HG02678 (cell line): ENCODE data around the gene EYS.
"Not testable (repeated sequence)": the region's sequence is repeated elsewhere in the genome, so short reads cannot be mapped to it uniquely, and the experiment has no call there.

Source experiments
- ATAC-seq: cut with Tn5 transposase; IDR thresholded peaks from one replicate; pipeline ENCODE4 v1.9.1; 2021; ENCODE audit warnings: mild to moderate bottlenecking, moderate library complexity; ENCODE audit not compliant: unreplicated experiment

Gene EYS

DNA sequence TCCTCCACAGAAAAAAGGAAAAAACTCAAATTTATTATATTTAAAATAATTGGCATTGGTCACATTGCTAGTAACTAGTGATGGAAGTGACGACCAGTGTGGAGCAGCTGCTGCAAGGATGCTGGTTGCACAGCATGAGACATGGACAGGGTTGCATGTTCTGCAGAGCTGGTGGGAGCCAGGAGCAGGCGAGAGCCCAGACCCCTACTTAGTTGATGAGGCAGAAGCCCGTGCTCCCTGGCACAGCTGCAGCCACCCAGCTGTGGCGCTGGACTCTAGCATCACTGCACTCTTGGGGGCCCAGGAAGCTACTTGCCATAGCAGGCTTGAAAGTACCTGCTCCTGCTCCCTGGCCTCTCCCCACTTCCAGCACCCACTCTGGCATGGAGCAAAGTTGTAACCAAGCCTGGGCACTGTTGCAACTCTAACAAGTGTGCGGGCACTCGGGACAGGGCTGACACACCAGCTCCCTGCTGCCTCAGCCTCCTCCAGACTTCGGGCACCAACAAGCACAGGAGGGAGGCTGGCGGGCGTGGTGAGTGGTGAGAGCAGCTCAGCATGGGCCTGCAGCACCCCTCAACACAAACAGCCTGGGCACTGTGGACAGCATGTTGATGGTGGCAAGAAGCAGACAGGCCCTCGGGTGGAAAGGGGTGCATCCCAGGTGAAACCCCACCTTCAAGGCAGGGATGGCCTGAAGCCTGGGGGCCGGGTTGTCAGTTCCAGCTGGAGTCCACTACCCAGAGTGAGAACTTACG, 69.6 kb downstream of the EYS start:
- no peak for ATAC-seq

DNA sequence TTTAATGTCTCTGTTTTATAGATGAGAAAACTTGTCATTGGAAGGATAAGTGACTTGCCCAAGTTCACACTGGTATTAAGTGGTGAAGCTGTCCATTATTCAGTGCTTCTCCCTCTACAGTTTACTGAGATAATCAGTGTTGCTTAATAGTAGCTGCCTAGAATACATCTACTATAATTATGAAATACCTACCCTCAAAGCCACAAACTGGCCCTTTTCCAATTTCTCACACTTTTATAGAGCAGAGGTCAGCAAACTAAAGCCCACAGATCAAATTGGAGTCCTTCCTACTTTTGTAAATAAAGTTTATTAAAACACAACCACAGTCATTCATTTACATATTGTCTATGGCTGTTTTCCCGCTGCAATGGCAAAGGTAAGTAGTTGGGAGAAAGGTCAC, 73.5 kb downstream of the EYS start:
- ATAC-seq: no peak

DNA sequence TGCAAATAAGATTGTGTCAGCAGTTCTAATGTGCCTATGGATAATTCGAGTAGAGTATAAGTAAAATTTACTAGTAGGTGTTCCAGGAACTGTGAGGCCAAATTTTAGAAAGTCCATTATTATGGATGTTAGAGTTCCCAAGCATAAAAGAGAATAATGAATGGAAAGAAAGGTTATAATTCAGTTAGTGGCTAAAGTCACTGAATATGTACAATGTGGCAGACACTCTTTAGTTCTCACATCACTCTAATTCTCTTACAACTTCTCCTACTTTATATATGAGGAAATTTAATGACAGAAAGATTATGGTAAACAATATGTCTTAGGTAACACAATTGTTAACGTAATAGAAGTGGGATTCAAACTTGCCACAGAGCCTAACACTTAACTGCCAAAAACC, 75.3 kb downstream of the EYS start:
- no peak for ATAC-seq

DNA sequence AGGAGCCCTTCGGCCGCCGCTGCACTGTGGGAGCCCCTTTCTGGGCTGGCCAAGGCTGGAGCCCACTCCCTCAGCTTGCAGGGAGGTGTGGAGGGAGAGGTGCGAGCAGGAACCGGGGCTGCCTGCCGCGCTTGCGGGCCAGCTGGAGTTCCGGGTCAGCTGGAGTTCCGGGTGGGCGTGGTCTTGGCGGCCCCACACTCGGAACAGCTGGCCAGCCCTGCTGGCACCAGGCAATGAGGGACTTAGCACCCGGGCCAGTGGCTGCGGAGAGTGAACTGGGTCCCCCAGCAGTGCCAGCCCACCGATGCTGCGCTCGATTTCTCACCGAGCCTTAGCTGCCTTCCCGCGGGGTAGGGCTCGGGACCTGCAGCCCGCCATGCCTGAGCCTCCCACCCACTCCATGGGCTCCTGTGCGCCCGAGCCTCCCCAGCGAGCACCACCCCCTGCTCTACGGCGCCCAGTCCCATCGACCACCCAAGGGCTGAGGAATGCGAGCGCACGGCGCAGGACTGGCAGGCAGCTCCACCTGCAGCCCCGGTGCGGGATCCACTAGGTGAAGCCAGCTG, 79.5 kb downstream of the EYS start:
- ATAC-seq: not testable (repeated sequence)

DNA sequence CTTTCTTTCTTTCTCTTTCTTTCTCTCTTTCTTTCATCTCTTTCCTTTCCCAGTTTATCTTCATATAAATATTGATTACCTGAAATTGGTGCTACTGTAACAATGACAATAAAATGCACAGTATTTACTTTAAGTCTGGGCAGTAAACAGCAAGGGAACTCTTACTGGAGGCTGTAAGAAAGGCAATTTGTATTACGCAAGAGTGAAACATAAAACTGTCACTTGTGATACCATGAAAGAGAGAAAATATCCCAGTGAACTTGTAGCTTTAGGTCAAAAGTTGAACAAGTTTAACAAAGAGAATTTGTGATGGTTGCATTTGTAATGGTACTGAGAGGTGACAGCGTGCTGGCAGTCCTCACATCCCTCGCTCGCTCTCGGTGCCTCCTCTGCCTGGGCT, 80.0 kb downstream of the EYS start:
- ATAC-seq: no peak

DNA sequence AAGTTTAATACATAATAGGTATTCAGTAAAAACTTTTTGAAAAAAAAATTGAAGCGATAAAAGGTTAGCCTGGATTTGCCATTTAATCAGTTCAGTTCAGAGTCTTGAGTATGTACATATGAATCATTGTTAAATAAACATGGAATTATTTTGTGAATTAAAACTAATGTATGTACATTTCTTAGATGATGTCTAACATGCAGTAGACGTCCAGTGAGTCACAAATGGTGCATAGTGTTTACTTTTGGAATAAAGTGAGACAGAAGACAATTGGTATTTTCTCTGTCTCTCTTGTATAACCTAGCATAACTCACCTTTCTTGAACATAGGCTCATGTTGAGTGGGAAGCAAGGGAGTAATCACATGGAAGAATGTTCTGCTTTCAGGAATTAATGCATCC, 83.5 kb downstream of the EYS start:
- ATAC-seq: no peak

DNA sequence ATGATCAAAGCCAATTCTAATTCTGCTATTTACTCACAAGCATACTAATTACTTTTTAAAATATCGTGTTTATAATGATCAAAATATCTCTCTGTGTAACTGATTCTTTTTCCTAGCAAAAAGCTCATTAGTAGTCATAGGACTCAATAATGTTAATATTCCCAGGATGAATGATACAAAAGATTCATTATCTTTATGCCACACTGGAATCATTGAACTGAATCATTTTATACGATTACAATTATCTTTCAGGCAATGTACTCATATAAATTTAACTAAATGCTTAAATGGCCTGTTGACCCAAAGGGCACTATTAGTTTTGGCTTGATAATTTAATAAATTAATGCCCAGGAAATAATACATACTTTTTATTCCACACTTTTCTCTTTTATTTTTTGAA, 96.3 kb downstream of the EYS start:
- ATAC-seq: no peak

DNA sequence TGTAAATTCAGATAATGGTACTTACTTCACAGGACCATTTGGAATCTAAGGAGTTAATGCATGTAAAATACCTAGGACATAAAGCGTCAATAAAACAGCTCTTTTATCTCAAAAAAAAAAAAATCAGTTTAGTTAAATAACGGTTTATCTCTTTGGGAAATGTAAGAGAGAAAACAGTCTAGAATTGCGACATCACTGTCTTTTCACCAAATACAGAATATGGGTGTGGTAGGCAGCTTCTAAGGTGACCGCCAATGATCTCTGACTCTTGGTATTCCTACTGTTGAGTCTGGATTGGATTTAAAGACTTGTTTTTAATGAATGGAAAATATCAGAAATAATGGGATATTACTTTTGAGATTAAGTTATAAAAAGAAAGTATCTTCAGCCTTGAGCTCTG, 111.5 kb downstream of the EYS start:
- ATAC-seq: no peak

DNA sequence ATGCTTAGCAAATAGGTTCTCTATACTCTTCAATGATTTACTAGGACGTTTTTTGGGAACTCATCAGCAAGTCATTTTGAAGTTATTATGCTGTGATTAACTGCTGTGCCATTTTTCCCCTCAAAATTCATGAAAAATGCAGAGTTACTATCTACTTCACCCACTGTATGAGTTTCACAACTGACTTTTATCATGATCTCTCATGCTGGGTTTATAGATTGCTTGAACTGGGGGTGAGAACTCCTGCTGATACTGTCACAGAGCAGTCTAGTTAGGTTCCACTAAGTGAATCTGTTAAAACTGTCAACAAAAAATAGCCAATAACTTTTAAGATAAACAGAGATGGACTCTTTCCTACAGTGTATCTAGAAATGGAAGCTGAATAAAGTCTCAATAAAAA, 136.7 kb downstream of the EYS start:
- ATAC-seq: no peak

DNA sequence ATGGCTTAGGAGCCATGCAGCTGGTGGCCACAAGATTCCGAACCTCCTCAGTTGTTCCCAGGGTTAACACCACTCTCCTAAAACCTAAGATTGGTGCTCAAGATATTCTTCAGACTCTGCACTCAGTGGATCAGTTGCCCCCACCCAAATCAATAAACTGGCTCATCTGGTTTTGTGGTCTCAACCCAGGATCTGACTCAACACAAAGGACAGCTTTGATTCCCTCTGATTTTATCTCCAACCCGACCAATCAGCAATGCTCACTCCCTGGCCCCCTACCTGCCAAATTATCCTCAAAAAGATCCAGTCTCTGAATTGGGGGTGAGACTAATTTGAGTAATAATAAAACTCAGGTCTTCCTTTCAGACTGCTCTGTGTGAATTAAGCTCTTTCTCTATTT, 137.5 kb downstream of the EYS start:
- ATAC-seq: no peak

DNA sequence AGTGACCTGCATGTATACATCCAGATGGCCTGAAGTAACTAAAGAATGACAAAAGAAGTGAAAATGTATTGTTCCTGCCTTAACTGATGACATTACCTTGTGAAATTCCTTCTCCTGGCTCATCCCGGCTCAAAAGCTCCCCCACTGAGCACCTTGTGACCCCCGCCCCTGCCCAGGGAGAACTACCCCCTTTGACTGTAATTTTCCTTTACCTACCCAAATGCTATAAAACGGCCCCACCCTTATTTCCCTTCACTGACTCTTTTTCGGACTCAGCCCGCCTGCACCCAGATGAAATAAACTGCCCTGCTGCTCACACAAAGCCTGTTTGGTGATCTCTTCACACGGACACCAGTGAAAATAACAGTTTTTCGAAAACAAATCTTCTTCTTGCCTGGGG, 138.0 kb downstream of the EYS start:
- not testable (repeated sequence) for ATAC-seq

DNA sequence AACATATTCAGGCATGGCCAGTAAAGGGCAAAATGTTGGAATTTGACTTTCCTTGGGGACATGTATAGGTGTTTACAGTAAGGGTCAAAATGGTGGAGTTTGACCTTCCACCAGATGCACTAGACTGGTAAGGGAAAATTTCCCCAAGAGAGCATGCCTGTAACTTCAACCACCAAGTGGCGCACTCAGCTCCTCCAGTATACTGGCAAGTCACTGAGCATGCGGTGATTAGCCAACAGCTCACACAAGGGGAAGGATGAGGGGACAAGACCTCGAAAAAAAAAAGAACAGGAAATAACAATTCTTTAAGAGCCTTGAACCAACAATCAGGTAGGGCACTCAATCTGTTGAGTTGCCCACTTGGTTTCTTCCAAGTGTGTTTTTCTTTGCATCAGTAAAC, 140.9 kb downstream of the EYS start:
- ATAC-seq: no peak

DNA sequence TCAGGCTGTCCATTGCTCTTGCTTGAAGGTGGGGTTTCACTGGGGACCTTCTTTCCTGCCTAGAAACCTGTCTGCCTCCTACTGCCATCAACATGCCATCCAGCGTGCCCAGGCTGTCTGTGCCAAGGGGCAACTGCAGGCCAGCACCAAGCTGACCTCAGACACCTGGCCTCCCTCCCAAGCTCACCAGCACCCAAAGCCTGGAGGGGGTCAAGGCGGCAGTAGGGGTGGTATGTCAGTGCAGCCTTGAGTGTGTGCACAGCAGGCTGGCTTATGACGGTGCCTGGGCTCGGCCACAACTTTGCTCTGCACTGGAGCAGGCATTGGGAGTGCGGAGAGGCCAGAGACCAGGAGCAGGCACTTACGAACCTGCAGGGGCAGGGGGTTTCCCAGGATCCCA, 149.0 kb downstream of the EYS start:
- ATAC-seq: no peak

DNA sequence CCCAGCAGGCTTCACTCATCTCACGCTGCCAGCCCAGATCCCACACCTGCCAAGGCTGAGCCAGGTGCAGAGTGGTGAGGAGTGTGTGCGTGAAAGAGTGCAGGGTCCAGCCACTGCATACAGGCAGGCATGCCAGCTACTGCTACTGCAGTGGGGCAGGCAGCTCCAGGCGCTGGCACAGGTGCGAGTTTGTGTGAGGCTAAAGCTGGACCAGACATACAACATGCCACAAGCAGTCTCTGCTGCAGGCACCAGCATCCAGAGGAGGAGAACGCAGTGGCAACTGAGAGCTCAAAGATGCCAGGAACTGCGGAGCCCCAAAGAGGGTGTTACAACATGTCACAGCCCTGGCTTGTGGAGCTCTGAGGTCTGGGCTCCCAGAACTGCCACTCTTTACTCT, 149.8 kb downstream of the EYS start:
- no peak for ATAC-seq

DNA sequence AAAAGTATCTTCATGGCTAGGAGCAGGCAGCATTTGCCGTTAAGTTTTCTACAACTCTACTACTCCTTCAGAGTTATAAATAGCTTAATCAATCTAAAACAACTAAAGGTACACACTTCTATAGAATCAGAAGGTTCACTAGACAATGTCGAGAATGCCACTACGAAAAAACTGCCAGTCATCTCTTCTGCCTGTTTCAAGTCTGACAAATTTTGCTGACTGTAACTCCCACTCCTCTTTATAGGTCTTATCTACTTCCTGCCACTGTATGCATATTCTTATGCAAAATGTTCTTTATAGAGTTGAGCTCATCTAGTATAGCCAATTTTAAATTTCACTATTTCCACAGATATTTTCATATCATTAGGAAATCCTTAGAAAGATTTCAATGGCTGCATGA, 160.1 kb downstream of the EYS start:
- no peak for ATAC-seq

DNA sequence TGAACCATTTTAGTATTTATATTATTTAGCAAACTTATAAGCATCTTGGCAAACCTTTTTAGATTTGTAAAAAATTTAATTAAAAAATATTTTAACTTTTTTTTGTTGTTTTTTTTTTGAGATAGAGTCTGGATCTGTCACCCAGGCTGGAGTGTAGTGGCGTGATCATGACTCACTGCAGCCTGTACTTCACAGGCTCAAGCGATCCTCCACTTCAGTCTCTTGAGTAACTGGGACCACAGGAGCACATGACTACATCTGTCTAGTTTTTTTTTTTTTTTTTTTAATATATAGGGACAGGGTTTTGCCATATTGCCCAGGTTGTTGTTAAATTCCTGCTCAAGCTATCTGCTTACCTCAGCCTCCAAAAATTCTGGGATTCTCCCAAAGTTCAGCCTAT, 161.1 kb downstream of the EYS start:
- ATAC-seq: no peak

DNA sequence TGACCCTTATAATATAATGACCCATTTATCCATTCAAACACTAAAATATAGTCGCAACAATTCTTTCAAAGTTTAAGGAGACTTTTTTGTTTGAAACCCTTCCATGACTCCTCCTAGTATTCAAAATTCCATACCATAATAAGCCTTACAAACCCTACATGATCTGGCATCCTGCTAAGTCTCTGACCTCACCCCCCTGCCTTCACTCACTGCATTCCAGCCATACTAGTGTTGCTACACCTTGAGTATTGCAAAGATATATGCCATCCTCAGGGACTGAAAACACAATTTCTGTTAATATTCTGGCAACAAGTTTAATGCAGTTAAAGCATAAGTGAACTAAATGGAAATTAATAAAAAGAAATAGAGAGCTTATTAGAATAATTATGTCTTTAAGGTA, 168.4 kb downstream of the EYS start:
- no peak for ATAC-seq

DNA sequence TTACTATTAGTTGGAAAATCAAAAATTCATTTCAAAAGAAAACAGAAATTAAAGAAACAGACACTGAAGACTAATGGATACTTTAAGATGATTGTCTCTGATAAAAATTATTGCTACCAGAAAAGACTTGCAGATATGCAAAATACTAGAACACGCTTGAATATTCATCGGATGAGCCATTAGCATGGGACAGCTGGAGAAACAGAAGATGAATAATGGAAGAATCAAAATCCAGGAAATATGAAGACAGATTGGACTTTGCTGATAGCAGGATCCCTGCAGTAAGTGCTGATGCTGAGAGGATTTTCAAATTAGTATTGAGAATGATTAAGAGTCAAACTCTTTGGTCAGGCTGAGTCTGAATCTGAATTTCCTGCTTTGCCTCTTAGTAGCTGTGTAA, 169.4 kb downstream of the EYS start:
- no peak for ATAC-seq

DNA sequence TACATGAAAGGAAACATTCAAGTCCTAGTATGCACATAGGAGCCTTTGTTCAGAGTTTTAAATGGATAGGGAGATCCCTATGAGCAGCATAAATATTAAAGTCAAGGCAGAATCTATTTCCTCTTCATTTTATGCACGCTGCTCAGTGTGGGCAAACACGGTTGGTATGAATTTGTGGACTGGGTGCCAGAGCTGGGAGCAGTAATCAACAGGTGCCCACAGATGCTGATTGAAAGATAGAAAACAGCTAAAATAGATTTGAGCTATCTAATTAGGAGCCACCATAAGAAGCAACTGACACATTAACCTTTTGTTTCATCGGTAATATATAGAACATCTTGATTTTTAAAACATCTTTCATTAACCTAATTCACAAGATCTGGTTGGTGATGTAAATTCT, 175.5 kb downstream of the EYS start:
- no peak for ATAC-seq

DNA sequence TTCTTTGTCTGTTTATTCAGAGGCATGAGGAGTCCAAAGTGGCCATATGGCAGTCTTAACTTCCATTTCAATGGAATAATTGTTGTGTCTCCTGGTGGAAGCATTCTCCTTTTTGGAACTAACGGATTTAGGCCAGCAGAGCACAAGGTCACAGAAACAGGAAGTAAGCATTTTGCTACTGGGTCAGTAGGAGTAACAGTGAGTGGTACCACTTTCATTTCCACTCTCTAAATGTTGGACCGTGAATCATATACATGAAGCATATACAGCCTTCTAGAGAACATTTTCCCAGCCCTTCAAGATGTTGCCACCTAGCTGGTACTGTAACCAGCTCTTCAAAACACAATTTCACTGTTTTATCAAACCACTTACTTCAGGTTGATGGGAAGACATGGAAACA, 182.8 kb downstream of the EYS start:
- ATAC-seq: no peak

DNA sequence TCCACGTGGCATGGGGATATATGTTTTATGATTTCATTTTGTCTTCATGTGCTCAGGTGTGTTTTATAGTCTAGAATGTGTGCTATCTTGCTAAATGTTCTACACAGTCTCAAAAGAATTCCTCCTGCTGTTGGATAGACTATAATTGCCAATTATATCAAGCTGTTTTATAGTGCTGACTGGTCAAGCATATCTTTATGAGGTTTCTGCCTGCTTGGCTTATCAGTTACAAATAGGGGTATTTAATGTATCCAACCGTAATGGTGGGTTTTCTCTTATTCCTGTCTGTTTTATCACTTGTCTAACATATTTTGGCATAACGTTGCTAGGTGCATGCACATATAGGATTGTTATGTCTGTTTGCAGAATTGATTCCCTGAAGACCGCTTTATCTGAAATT, 201.3 kb downstream of the EYS start:
- ATAC-seq: no peak

DNA sequence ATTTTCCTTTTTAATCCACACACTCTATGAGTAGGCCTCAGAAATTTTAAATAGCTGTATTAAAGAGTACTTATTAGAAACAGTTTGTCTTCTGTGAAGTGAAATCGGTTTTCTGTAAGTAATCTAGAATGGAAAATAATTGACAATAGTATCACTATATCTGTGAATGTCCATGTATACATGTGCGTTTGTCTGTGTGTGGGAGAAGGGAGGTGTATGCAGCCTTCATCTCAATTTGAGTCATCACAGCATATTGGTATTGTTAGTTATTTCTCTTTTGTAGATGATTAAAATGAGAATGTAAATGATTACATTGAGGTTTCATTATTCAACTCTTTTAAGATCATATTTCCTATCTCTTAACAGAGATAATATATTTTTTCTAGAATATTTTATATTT, 206.0 kb downstream of the EYS start:
- ATAC-seq: no peak

DNA sequence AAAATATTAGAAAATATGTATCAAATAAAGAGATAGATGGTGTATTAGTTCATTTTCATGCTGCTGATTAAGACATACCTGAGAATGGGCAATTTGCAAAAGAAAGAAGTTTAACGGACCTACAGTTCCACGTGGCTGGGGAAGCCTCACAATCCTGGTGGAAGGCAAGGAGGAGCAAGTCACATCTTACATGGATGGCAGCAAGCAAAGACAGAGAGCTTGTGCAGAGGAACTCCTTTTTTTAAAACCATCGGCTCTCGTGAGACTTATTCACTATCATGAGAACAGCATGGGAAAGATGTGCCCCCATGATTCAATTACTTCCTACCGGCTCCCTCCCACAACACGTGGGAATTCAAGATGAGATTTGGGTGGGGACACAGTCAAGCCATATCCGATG, 223.4 kb downstream of the EYS start:
- ATAC-seq: not testable (repeated sequence)
